Effector CD4-positive, alpha-beta T cell (primary cell): ENCODE measurements around the gene ACSM6.

Experiments used
- DNase-seq: peaks from one replicate; pipeline ENCODE4 v3.0.0-alpha.2; 2020

Gene ACSM6

GRCh38 chr10:95247200-95247880 lies 53.3 kb downstream of the ACSM6 start:
- no peak for DNase-seq

- DNase-seq: no peak
Observed at GRCh38 chr10:95247881-95248583, 54.0 kb downstream of the ACSM6 start.

- DNase-seq: no peak
Observed at GRCh38 chr10:95248989-95249388, 55.0 kb downstream of the ACSM6 start.

DNA sequence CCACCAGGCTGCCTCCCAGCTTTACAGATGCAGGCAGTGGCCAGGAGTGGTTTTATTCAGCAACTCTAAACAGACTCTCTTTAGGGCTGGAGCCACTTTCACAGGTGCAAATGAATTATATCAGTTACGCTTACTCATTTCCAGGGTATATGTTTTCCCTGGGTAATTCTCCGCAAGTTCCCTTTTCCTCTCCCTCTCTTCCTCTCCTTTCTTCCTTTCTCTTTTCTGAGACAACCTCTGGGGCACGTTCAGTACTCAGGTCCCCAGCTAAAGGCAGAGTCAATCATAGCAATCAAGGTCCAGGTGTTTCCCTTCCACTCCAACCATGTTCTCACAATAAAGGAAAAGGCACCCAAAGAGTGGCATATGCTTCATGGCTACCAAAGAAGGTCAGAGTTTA lies 55.4 kb downstream of the ACSM6 start:
- no peak for DNase-seq

DNA sequence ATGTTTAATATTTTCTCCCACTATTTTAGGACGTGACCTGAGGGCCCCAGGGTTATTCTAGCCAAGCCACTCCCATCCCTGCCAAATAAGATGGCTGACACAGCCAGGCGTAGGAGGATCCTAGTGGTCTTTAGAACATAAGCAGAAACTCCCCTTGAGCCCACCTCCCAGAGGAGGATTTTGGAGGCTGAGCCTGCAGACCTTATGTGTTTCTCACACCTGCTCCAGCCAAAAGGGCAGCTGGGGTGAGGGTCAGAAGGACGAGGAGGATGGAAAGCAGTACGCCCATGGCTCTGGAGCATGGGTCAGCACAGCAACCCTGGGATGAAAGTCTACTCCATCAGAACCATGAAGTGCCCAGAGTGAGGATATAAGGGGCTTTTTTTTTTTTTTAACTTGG lies 56.8 kb downstream of the ACSM6 start:
- DNase-seq: no peak

GRCh38 chr10:95253007-95253406 lies 59.0 kb downstream of the ACSM6 start:
- no peak for DNase-seq

DNA sequence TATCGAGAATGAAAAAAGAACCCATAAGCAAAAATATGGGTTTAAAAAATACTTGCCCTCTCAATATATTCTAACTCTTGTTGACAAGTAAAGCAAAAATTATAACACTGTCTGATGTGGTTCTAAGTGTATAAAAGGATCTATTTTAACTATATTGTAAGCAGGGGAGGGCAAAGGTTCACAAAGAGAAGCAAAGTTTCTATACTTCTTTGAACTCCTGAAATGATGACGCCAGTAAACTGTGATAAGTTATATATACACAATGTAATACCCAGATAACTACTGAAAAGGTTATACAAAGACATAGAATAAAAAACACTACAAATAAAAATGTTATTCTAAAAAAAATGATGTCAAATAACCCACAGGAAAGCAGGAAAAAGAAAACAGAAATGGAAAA lies 59.6 kb downstream of the ACSM6 start:
- no peak for DNase-seq

DNA sequence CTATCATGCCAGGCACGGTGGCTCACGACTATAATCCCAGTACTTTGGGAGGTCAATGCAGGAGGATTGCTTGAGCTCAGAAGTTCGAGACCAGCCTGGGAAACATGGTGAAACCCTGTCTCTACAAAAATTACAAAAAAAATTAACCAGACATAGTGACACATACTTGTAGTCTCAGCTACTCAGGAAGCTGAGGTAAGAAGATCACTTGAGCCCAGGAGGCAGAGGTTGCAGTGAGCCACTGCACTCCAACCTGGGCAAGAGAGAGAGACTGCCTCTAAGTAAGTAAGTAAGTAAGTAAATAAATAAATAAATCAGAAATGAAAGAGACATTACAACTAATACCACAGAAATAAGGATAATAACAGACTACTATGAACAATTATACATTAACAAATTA lies 60.6 kb downstream of the ACSM6 start:
- no peak for DNase-seq

GRCh38 chr10:95256268-95256667 lies 62.2 kb downstream of the ACSM6 start:
- DNase-seq: no peak

DNA sequence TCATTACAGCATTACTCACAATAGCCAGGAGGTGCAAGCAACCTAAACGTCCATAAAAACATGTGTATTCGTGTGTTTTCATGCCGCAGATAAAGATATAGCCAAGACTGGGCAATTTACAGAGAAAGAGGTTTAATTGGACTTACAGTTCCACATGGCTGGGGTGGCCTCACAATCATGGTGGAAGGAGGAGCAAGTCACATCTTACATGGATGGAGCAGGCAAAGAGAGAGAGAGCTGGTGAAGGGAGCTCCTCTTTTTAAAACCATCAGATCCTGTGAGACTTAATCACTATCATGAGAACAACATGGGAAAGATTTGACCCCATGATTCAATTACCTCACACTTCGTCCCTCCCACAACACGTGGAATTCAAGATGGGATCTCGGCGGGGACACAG lies 63.8 kb downstream of the ACSM6 start:
- no peak for DNase-seq

GRCh38 chr10:95260397-95260881 lies 66.4 kb downstream of the ACSM6 start:
- no peak for DNase-seq

GRCh38 chr10:95260909-95261552 lies 67.0 kb downstream of the ACSM6 start:
- DNase-seq: no peak

DNA sequence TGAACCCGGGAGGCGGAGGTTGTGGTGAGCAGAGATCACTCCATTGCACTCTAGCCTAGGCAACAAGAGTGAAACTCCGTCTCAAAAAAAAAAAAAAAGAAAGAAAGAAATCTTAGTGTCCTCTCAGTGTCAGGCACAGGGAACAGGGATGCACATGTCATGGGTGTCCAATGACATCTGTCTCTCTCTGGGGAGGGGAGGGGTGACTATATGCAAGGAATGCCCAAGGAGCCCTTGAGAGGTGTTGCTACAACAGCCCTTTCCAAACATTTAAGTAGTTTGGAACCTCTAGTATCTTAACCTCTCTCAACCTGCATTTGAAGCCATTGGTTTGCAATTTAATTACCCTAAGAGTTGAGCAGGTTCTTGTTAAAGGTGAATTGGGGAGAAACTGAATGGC lies 67.9 kb downstream of the ACSM6 start:
- DNase-seq: no peak

- DNase-seq: no peak
Observed at GRCh38 chr10:95262763-95263518, 68.9 kb downstream of the ACSM6 start.

DNA sequence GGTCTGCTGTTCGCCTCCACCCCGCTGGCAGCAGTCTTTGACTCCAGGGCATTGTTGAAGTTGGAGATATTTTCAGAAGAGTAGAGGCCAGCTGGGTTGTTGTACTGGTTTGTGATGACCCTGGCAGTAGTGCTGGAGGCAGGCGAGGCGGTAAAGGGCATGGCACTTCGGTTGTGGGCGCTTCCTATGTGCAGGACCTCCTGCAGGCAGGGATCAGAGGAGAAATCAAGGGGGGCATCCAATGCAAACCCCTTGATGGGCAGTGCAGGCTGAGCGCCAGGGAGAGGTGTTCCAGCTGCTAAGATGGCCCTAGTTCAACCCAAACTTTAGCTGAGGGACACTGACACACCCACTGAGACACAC lies 69.8 kb downstream of the ACSM6 start:
- DNase-seq: no peak

- DNase-seq: no peak
Observed at GRCh38 chr10:95264227-95265051, 70.4 kb downstream of the ACSM6 start.

DNA sequence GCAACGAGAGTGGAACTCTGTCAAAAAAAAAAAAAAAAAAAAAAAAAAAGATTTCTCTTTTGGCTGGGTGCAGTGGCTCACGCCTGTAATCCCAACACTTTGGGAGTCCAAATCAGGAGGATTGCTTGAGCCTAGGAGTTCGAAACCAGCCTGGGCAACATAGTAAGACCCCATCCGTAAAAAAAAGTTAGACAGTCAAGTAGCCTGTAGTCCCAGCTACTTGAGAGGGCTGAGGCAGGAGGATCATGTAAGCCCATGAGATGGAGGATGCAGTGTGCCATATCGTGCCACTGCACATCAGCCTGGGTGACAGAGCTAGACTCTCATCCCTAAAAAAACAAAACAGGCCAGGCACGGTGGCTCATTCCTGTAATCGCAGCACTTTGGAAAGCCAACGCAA lies 71.5 kb downstream of the ACSM6 start:
- no peak for DNase-seq

- no peak for DNase-seq
Observed at GRCh38 chr10:95266674-95267095, 72.6 kb downstream of the ACSM6 start.

GRCh38 chr10:95267251-95267650 lies 73.2 kb downstream of the ACSM6 start:
- no peak for DNase-seq

DNA sequence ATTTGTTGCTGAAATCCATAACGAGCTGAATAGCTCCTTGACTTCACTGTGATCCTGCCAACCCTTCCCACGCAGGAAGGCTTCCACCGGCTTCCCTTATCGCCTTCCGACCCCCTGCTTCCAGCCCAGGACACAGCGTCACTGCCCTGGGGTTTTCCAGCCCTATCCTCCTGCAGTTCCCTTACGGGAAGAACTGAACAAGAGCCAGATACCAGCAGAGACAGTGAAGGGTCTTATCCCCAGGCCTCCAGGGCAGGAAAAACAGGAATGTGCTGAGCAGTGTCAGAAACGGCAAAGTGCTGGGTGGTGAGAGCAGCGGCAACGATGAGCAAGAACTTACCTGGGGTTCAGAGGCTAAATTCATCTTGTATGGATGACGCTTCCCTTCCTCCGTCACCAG lies 74.4 kb downstream of the ACSM6 start:
- no peak for DNase-seq

- DNase-seq: no peak
Observed at GRCh38 chr10:95273393-95274312, 79.6 kb downstream of the ACSM6 start.
